ENCODE measurements around the gene NBR1.
"Not testable (repeated sequence)": the region's sequence is repeated elsewhere in the genome, so short reads cannot be mapped to it uniquely, and the experiment has no call there.

Gene NBR1

GRCh38 chr17:43155666-43156065 lies 15.3 kb upstream of the NBR1 start:
- DNase-seq (ENCODE audit: low read depth in 1 of 2, low spot score in 1 of 2): no peak

DNA sequence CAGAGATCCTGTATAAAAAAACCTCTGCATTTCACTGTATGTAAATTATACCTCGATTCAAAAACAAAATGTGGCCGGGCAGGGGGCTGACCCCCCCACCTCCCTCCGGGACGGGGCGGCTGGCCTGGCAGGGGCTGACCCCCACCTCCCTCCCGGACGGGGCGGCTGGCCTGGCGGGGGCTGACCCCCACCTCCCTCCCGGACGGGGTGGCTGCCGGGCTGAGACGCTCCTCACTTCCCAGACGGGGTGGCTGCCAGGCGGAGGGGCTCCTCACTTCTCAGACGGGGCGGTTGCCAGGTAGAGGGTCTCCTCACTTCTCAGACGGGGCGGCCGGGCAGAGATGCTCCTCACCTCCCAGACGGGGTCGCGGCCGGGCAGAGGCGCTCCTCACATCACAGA lies 11.8 kb upstream of the NBR1 start:
- not testable (repeated sequence) for DNase-seq (ENCODE audit: low read depth in 1 of 2, low spot score in 1 of 2)

GRCh38 chr17:43159957-43160356 lies 11.1 kb upstream of the NBR1 start:
- not testable (repeated sequence) for DNase-seq (ENCODE audit: low read depth in 1 of 2, low spot score in 1 of 2)

GRCh38 chr17:43165971-43166370 lies 5.0 kb upstream of the NBR1 start:
- not testable (repeated sequence) for DNase-seq (ENCODE audit: low read depth in 1 of 2, low spot score in 1 of 2)

DNA sequence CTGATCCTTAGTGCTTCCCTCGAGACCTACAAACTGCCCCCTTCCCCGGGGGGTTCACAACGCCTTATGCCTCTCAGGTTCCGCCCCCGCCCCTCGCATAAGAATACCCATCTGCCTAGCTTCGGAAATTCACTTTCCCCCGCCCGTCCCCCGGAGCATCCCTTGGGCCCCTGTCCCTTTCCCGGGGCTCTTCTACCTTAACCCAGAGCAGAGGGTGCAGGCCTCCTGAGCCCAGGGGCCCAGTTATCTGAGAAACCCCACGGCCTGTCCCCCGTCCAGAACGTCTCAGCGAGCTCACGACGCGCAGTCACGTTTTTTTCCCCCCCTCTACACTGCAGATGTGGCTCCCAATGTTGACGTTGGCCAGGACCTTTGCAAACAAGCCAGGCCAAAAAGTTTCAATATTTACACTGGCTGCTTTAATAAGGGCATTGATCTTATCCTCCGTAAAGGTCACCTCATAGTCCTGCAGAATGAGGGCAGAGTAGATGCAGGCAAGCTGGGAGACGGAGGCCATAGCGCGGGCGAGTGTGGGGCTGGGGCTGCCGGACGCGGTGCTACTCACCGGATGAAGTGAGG lies 1.4 kb upstream of the NBR1 start:
- DNase-seq (ENCODE audit: low read depth in 1 of 2, low spot score in 1 of 2): no peak

- DNase-seq (ENCODE audit: low read depth in 1 of 2, low spot score in 1 of 2): peak; percentile 64 to 66
Observed at GRCh38 chr17:43170140-43170765, 761 bp upstream of the NBR1 start.

DNA sequence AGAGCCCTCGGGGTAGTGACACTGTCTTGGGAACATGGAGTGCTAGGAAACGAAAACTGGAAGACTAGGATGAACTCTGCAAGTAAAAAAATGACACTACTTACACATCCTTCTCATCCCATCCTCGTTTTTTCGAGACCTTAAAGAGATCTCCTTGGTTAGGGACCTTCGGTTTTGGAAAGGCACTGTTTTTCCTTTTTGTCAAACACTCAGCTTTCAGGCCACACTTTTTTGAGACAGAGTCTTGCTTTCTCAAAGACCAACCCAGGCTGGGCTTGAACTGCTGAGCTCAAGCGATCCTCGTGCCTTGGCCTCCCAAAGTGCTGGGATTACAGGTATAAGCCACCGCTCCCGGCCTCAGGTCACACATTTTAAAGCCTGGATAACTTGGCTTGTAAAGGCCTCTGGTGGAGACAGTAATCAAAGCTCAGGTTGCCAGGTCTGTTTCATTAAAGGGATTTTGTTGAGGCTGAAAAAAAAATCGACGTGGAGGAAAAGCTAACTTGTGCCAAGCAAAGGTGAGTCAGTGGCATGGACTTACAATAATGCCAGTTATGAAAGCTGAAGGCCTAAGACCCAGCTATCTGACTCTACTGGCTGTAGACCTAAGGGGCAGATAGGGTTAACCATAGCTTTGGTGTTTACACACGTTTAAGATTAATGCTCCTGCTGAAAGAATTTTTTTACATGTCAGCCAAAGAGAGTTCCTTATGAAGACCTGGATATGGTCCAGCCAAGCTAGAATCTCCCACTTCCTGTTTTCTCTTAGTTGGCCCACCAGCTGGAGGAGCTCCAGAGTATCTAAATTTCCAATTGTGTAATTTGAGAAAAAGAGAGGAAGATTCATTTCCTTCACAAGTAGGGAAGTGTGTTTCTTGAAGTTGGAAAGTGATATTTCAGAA lies 823 bp downstream of the NBR1 start:
- DNase-seq (ENCODE audit: low read depth in 1 of 2, low spot score in 1 of 2): no peak

- no peak for DNase-seq (ENCODE audit: low read depth in 1 of 2, low spot score in 1 of 2)
Observed at GRCh38 chr17:43175213-43176118, 4.5 kb downstream of the NBR1 start.

- no peak for DNase-seq (ENCODE audit: low read depth in 1 of 2, low spot score in 1 of 2)
Observed at GRCh38 chr17:43176119-43176570, 5.1 kb downstream of the NBR1 start.

- no peak for DNase-seq (ENCODE audit: low read depth in 1 of 2, low spot score in 1 of 2)
Observed at GRCh38 chr17:43183921-43184320, 12.9 kb downstream of the NBR1 start.

- DNase-seq (ENCODE audit: low read depth in 1 of 2, low spot score in 1 of 2): not testable (repeated sequence)
Observed at GRCh38 chr17:43186656-43187055, 15.6 kb downstream of the NBR1 start.

DNA sequence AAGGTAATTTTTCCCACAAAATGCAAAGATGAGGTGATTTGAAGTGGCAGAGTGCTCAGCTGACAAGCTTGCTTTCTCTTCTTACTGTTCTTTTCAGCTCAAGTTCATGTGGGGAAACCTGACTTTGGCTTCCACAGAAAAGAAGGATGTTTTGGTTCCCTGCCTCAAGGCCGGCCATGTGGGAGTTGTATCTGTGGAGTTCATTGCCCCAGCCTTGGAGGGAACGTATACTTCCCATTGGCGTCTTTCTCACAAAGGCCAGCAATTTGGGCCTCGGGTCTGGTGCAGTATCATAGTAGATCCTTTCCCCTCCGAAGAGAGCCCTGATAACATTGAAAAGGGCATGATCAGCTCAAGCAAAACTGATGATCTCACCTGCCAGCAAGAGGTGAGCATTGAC lies 22.2 kb downstream of the NBR1 start:
- no peak for DNase-seq (ENCODE audit: low read depth in 1 of 2, low spot score in 1 of 2)

DNA sequence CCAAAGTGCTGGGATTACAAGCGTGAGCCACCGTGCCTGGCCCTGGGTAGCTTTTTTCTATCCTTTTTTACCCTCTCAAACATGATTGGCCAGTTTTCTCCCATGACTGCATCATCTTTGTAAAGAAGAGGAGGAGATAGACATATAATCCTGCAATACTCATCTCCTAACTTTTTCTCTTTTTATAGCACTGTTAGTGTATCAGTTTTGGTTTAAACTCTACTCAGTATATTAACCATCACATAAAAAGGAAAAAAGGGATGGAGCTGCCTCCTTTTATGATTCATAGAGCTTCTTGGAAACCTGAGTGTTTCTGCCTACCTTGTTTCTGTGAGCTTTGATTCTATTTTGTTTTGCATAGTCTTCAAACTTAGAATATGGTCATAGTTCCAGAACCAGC lies 28.6 kb downstream of the NBR1 start:
- DNase-seq (ENCODE audit: low read depth in 1 of 2, low spot score in 1 of 2): no peak

DNA sequence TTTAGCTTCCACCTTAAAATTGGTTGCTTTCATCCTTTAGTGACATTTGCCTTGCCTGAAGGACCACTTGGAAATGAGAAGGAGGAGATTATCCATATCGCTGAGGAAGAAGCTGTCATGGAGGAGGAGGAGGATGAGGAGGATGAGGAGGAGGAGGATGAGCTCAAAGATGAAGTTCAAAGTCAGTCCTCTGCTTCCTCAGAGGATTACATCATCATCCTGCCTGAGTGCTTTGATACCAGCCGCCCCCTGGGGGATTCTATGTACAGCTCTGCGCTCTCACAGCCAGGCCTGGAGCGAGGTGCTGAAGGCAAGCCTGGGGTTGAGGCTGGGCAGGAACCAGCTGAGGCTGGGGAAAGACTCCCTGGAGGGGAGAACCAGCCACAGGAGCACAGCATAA lies 29.1 kb downstream of the NBR1 start:
- DNase-seq (ENCODE audit: low read depth in 1 of 2, low spot score in 1 of 2): no peak

- not testable (repeated sequence) for DNase-seq (ENCODE audit: low read depth in 1 of 2, low spot score in 1 of 2)
Observed at GRCh38 chr17:43203013-43203412, 32.0 kb downstream of the NBR1 start.

DNA sequence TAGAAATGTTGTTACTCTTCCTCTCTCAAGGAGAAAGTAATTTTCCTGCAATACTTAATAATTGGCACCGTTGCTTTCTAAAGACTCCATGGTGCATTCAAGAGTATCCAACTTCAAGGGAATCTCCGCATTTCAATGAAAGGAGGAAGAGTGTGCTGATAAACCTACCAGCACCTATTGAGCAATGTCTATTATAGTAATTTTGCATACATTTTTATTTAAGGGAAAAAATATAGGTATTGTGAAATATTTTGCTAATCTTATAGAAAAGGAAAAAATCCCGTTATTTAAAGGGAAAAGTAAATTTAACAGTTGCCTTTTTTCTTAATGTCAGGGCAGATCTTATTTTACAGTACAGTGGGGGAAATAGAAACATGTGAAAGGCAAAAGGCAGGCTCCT lies 39.6 kb downstream of the NBR1 start:
- no peak for DNase-seq (ENCODE audit: low read depth in 1 of 2, low spot score in 1 of 2)

DNA sequence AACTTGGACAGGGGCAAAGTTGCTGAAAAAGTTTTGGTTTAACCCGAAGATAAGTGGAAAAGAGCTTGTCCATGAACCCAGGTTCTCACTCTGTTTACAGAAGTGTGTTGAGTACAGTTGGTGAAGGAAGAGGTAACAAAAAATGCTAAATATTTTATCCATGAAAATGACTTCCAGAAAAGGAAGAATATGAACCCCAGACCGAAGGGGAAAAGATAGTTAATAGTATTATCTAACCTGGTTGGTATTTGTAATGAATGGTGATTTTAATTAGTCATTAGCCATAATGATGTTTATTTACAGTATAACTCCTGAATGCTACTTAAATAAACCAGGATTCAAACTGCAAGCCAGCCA lies 40.1 kb downstream of the NBR1 start:
- DNase-seq (ENCODE audit: low read depth in 1 of 2, low spot score in 1 of 2): no peak

- peak; percentile 57 to 61 for DNase-seq (ENCODE audit: low read depth in 1 of 2, low spot score in 1 of 2)
Observed at GRCh38 chr17:43211480-43212402, 40.7 kb downstream of the NBR1 start, which contains the start of gene TMEM106A. Gene TMEM106A (plus strand): TSS chr17:43211875. CDS start chr17:43213042, 1,167 bp downstream.

DNA sequence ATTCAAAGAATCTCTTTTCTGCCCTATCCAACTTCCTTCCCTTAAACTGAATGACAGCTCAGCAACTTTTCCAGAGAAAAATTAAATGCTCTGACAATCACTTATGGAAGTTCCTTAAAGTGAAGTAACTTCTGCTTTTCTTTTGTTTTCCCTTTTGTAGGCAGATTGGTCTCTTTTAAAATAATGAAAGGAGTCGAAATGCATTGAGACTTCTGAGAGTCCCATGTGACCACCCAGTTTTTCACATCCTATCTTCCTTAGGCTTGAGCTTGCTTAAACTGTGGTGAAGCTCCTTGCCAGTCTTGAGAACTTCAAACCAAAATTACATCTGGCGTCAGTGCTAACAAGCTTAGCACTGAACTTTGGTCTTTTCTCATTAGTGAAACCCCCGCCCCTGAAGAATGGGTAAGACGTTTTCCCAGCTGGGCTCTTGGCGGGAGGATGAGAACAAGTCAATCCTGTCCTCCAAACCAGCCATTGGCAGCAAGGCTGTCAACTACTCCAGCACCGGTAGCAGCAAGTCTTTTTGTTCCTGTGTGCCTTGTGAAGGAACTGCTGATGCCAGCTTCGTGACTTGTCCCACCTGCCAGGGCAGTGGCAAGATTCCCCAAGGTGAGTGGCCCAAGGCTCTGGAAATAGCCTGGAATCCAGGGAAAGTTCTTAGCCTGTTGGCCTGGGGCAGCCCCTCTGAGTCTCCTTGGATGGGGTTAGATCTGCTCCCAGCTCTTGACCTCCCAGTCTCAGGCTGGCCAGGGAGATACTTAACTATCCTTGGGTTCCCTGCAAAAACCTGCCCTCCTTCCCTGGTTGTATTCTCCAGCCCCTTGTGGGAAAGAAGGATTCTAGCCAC lies 41.9 kb downstream of the NBR1 start:
- no peak for DNase-seq (ENCODE audit: low read depth in 1 of 2, low spot score in 1 of 2)
